Measurements from ENCODE around the gene PDZRN3. TPM values are rescaled to one million over a fixed set of nuclear protein-coding genes. Genes with fewer than 3 reads are reported as not detected.

Gene PDZRN3
- polyA plus RNA-seq, 2 of the 4 experiments (the other 2 are of a cell fraction) = not detected

DNA sequence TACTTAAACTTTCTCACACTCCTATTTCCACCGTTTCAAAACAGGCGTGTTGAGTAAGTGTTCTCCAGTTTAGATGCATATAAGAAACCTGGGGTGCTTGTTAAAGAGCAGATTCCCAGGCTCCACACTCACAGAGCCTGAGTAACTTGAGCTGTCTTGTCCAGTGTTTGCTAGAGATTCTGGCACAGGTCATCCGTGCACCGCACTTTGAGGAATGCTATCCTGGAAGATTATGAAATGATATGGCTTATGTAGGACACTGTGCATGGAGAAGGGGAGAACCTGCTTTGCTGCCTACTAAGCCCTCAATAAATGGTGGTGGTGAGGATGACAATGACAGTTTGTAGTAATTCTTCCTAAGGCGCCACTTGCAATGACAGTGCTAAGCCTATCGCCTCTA lies 273.7 kb downstream of the PDZRN3 start:
- Histone ChIP-seq H3K9me3 (no peaks in the 10 kb centered on the region), H3K4me2 (no peak overlapping the region), H3K4me3 (no peak overlapping the region), H3K27ac (no peak overlapping the region), H3K4me1 (no peaks in the 10 kb centered on the region)
- ChIA-PET CTCF (no interaction called here), POLR2A (no interaction called here)
- DNase-seq (ENCODE audit: low read depth in 1 of 2, low spot score in 1 of 2) (no peak), ATAC-seq (no peak), FAIRE-seq (no peak)
- TF ChIP-seq FOXS1 (CRISPR knock-in tag; IDR thresholded peaks at IDR 0.05) (no peak), ATOH8 (CRISPR knock-in tag; IDR thresholded peaks at IDR 0.05; ENCODE audit: low read depth) (no peak), KDM1A (IDR thresholded peaks at IDR 0.05; ENCODE audit: low read depth) (no peak), PHF8 (IDR thresholded peaks at IDR 0.05; ENCODE audit: borderline replicate concordance, low read depth) (no peak), HES2 (IDR thresholded peaks at IDR 0.05) (no peak), EP300 (IDR thresholded peaks at IDR 0.05) (no peak), CHD4 (IDR thresholded peaks at IDR 0.05; ENCODE audit: borderline replicate concordance) (no peak), JUN (IDR thresholded peaks at IDR 0.05) (no peak), POLR2AphosphoS2 (conservative IDR thresholded peaks at IDR 0.05; ENCODE audit: low read length) (no peak), EHMT2 (IDR thresholded peaks at IDR 0.05; ENCODE audit: low read depth) (no peak), MYC (IDR thresholded peaks at IDR 0.05; ENCODE audit: borderline replicate concordance, low read length) (no peak), RFX5 (IDR thresholded peaks at IDR 0.05) (no peak), ZSCAN20 (CRISPR knock-in tag; IDR thresholded peaks at IDR 0.05) (no peak), RAD21 (conservative IDR thresholded peaks at IDR 0.05 in 1 of 2, IDR thresholded peaks at IDR 0.05 in 1 of 2) (no peak), CEBPB (IDR thresholded peaks at IDR 0.05) (no peak), MAX (IDR thresholded peaks at IDR 0.05) (no peak), RCOR1 (IDR thresholded peaks at IDR 0.05; ENCODE audit: low read depth, low read length) (no peak)
- TF ChIP-seq, protein P1, sequence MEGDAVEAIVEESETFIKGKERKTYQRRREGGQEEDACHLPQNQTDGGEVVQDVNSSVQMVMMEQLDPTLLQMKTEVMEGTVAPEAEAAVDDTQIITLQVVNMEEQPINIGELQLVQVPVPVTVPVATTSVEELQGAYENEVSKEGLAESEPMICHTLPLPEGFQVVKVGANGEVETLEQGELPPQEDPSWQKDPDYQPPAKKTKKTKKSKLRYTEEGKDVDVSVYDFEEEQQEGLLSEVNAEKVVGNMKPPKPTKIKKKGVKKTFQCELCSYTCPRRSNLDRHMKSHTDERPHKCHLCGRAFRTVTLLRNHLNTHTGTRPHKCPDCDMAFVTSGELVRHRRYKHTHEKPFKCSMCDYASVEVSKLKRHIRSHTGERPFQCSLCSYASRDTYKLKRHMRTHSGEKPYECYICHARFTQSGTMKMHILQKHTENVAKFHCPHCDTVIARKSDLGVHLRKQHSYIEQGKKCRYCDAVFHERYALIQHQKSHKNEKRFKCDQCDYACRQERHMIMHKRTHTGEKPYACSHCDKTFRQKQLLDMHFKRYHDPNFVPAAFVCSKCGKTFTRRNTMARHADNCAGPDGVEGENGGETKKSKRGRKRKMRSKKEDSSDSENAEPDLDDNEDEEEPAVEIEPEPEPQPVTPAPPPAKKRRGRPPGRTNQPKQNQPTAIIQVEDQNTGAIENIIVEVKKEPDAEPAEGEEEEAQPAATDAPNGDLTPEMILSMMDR (IDR thresholded peaks at IDR 0.05) = no peak
- TF ChIP-seq, protein P2, sequence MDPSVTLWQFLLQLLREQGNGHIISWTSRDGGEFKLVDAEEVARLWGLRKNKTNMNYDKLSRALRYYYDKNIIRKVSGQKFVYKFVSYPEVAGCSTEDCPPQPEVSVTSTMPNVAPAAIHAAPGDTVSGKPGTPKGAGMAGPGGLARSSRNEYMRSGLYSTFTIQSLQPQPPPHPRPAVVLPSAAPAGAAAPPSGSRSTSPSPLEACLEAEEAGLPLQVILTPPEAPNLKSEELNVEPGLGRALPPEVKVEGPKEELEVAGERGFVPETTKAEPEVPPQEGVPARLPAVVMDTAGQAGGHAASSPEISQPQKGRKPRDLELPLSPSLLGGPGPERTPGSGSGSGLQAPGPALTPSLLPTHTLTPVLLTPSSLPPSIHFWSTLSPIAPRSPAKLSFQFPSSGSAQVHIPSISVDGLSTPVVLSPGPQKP (IDR thresholded peaks at IDR 0.05; ENCODE audit: low read depth, low read length) = no peak
- WGBS (ENCODE audit: missing lambda C conversion rate) = 23% methylated on average over 6 of the region's 6 CpGs

DNA sequence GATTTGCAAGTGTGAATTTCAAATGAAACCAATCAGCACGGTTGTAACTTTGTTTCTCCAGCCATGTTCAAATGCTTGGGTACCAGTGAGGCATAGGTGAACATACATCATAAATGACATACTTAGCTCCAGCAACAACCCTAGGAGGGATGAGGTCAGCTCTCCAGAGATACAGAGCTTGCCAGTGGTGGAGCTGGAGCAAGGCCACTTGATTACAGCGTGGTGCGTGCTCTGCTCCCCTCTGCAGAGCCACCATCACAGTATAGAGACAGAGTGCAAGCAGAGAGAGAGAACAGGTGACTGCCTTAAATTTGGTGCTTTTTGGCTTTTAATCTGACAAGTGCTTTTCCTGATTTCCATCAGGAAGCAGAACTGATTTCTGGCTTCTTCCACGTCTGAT lies 275.1 kb downstream of the PDZRN3 start:
- no peak overlapping the region for H3K4me2 ChIP-seq
- no peaks in the 10 kb centered on the region for H3K9me3 ChIP-seq
- POLR2A ChIA-PET = no interaction called here
- ATAC-seq (no peak), DNase-seq (ENCODE audit: low read depth in 1 of 2, low spot score in 1 of 2) (no peak), FAIRE-seq (no peak)
- TF ChIP-seq FOSB (CRISPR knock-in tag; IDR thresholded peaks at IDR 0.05) (no peak), SMC3 (IDR thresholded peaks at IDR 0.05) (no peak), ATOH8 (CRISPR knock-in tag; IDR thresholded peaks at IDR 0.05; ENCODE audit: low read depth) (no peak), ZNF302 (CRISPR knock-in tag; IDR thresholded peaks at IDR 0.05) (no peak), MAX (IDR thresholded peaks at IDR 0.05) (no peak), NR3C1 (IDR thresholded peaks at IDR 0.05) (no peak), RAD21 (conservative IDR thresholded peaks at IDR 0.05 in 1 of 2, IDR thresholded peaks at IDR 0.05 in 1 of 2) (no peak), MAFK (IDR thresholded peaks at IDR 0.05; ENCODE audit: partially characterized antibody) (no peak), BHLHE40 (IDR thresholded peaks at IDR 0.05; ENCODE audit: low read depth, low read length) (no peak), RNF2 (IDR thresholded peaks at IDR 0.05; ENCODE audit: borderline replicate concordance, low read depth) (no peak), CHD2 (IDR thresholded peaks at IDR 0.05; ENCODE audit: low read length, partially characterized antibody) (no peak)
- no peaks in the 10 kb centered on the region for H3K4me1 ChIP-seq
- WGBS (ENCODE audit: missing lambda C conversion rate) = 6% methylated on average over 4 of the region's 4 CpGs
- CTCF ChIA-PET = no interaction called here
- H3K27ac ChIP-seq = no peak overlapping the region
- no peak overlapping the region for H3K4me3 ChIP-seq
